Astrocyte (in vitro differentiated cells and primary cell): ENCODE measurements around the gene DOCK10. TPM values are rescaled to one million over a fixed set of nuclear protein-coding genes. Genes with fewer than 3 reads are reported as not detected.

Experiments
- DNase-seq: peaks from one replicate; pipeline ENCODE4 v3.0.0-alpha.2; 2010; ENCODE audit warnings: low read depth
- FAIRE-seq: peaks from 2 replicates; lab custom pipeline; 2011; peaks lifted over from hg19 to GRCh38; lab: Jason Lieb, UNC
- H2AFZ ChIP-seq: 2 replicates; pipeline ENCODE4 v1.6.0; 2012; ENCODE audit warnings: low read depth, low read length, inconsistent platforms
- H3K27ac ChIP-seq: 2 replicates; pipeline ENCODE4 v1.5.1; 2011; ENCODE audit warnings: low read depth, low read length, inconsistent platforms
- H3K27me3 ChIP-seq: 2 replicates; pipeline ENCODE4 v1.6.0; 2011; ENCODE audit warnings: low read length, inconsistent platforms; ENCODE audit not compliant: insufficient read depth
- H3K36me3 ChIP-seq: 2 replicates; pipeline ENCODE4 v1.5.1; 2011; ENCODE audit warnings: low read length, inconsistent platforms; ENCODE audit not compliant: insufficient read depth
- H3K4me1 ChIP-seq: 2 replicates; pipeline ENCODE4 v1.5.1; 2011; ENCODE audit warnings: low read length, inconsistent platforms; ENCODE audit not compliant: insufficient read depth
- H3K4me2 ChIP-seq: 2 replicates; pipeline ENCODE4 v1.6.0; 2012; ENCODE audit warnings: low read length, inconsistent platforms
- H3K4me3 ChIP-seq: 2 replicates; pipeline ENCODE4 v1.5.1; 2011; ENCODE audit warnings: low read depth, mild to moderate bottlenecking, low read length, inconsistent platforms; ENCODE audit not compliant: insufficient read depth
- H3K79me2 ChIP-seq: 2 replicates; pipeline ENCODE4 v1.6.0; 2012; ENCODE audit warnings: mild to moderate bottlenecking, low read length, inconsistent platforms; ENCODE audit not compliant: insufficient read depth
- H3K9ac ChIP-seq: 2 replicates; pipeline ENCODE4 v1.6.0; 2012; ENCODE audit warnings: mild to moderate bottlenecking, low read length, inconsistent platforms
- H3K9me3 ChIP-seq: 2 replicates; pipeline ENCODE4 v1.5.1; 2012; ENCODE audit warnings: low read depth, mild to moderate bottlenecking, low read length, inconsistent platforms; ENCODE audit not compliant: insufficient read depth
- H4K20me1 ChIP-seq: 2 replicates; pipeline ENCODE4 v1.6.0; 2012; ENCODE audit warnings: low read length, inconsistent platforms; ENCODE audit not compliant: insufficient read depth
- H3K27ac Mint-ChIP-seq: one replicate; pipeline ENCODE4 v1.8.0; 2021; ENCODE audit warnings: mild to moderate bottlenecking, mixed read lengths; ENCODE audit not compliant: unreplicated experiment
- H3K27me3 Mint-ChIP-seq: one replicate; pipeline ENCODE4 v1.8.0; 2021; ENCODE audit warnings: low read depth, mixed read lengths; ENCODE audit not compliant: unreplicated experiment
- H3K36me3 Mint-ChIP-seq: one replicate; pipeline ENCODE4 v1.8.0; 2021; ENCODE audit warnings: low read depth, mixed read lengths; ENCODE audit not compliant: unreplicated experiment
- H3K4me1 Mint-ChIP-seq: one replicate; pipeline ENCODE4 v1.8.0; 2021; ENCODE audit warnings: low read depth, mixed read lengths; ENCODE audit not compliant: unreplicated experiment
- H3K4me3 Mint-ChIP-seq: one replicate; pipeline ENCODE4 v1.8.0; 2021; ENCODE audit warnings: mild to moderate bottlenecking, moderate library complexity, mixed read lengths; ENCODE audit not compliant: unreplicated experiment
- H3K9me3 Mint-ChIP-seq: one replicate; pipeline ENCODE4 v1.8.0; 2021; ENCODE audit warnings: mild to moderate bottlenecking, mixed read lengths; ENCODE audit not compliant: unreplicated experiment
- EZH2 ChIP-seq: IDR thresholded peaks from 2 replicates; pipeline ENCODE4 v1.6.1; 2012; ENCODE audit warnings: mild to moderate bottlenecking, low read length, inconsistent platforms; ENCODE audit not compliant: insufficient read depth
- total RNA-seq: library from RNA; stranded (reverse); gene quantifications from 2 replicates; pipeline ENCODE4 v1.2.1, GENCODE V29; 2021
- TF ChIP-seq, protein P1 (sequence below): IDR thresholded peaks from 2 replicates; pipeline ENCODE4 v1.5.1; 2011; ENCODE audit warnings: low read depth, mild to moderate bottlenecking, inconsistent platforms, low read length, moderate library complexity; ENCODE audit not compliant: insufficient read depth

DOCK10 gene
- total RNA-seq, 1 donor from 2014 or later: 7.7 TPM

GRCh38 chr2:225017098-225017685, 25.1 kb downstream of the DOCK10 start:
- no peak for FAIRE-seq
- no peaks in the 10 kb centered on the region for H3K27me3 Mint-ChIP-seq
- no peaks in the 10 kb centered on the region for H3K36me3 ChIP-seq
- H4K20me1 ChIP-seq: no peaks in the 10 kb centered on the region
- no peak overlapping the region for H3K9ac ChIP-seq
- no peaks in the 10 kb centered on the region for H3K4me1 ChIP-seq
- no peaks in the 10 kb centered on the region for H3K36me3 Mint-ChIP-seq
- no peaks in the 10 kb centered on the region for H3K27me3 ChIP-seq
- H3K79me2 ChIP-seq: peaks cover 32% of the 10 kb centered on the region
- TF ChIP-seq, protein P1, sequence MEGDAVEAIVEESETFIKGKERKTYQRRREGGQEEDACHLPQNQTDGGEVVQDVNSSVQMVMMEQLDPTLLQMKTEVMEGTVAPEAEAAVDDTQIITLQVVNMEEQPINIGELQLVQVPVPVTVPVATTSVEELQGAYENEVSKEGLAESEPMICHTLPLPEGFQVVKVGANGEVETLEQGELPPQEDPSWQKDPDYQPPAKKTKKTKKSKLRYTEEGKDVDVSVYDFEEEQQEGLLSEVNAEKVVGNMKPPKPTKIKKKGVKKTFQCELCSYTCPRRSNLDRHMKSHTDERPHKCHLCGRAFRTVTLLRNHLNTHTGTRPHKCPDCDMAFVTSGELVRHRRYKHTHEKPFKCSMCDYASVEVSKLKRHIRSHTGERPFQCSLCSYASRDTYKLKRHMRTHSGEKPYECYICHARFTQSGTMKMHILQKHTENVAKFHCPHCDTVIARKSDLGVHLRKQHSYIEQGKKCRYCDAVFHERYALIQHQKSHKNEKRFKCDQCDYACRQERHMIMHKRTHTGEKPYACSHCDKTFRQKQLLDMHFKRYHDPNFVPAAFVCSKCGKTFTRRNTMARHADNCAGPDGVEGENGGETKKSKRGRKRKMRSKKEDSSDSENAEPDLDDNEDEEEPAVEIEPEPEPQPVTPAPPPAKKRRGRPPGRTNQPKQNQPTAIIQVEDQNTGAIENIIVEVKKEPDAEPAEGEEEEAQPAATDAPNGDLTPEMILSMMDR: no peak
- TF ChIP-seq EZH2: no peak
- H3K9me3 Mint-ChIP-seq: no peaks in the 10 kb centered on the region
- no peak overlapping the region for H3K4me3 ChIP-seq
- no peak overlapping the region for H3K27ac ChIP-seq
- H2AFZ ChIP-seq: no peak overlapping the region
- no peak overlapping the region for H3K4me2 ChIP-seq
- no peak for DNase-seq
- peaks cover 13% of the 10 kb centered on the region for H3K4me1 Mint-ChIP-seq
- no peak overlapping the region for H3K27ac Mint-ChIP-seq
- H3K9me3 ChIP-seq: no peaks in the 10 kb centered on the region
- no peak overlapping the region for H3K4me3 Mint-ChIP-seq

- H3K9me3 Mint-ChIP-seq: no peaks in the 10 kb centered on the region
- H2AFZ ChIP-seq: no peak overlapping the region
- DNase-seq (peak; percentile 47), FAIRE-seq (no peak)
- no peaks in the 10 kb centered on the region for H3K36me3 ChIP-seq
- H3K4me3 ChIP-seq: no peak overlapping the region
- no peaks in the 10 kb centered on the region for H3K9me3 ChIP-seq
- no peaks in the 10 kb centered on the region for H4K20me1 ChIP-seq
- H3K36me3 Mint-ChIP-seq: no peaks in the 10 kb centered on the region
- no peaks in the 10 kb centered on the region for H3K27me3 ChIP-seq
- H3K4me1 Mint-ChIP-seq: peaks cover 25% of the 10 kb centered on the region
- H3K27ac ChIP-seq: no peak overlapping the region
- H3K9ac ChIP-seq: no peak overlapping the region
- H3K27me3 Mint-ChIP-seq: no peaks in the 10 kb centered on the region
- H3K27ac Mint-ChIP-seq: no peak overlapping the region
- H3K4me2 ChIP-seq: no peak overlapping the region
- H3K79me2 ChIP-seq: peaks cover 19% of the 10 kb centered on the region
- no peak overlapping the region for H3K4me3 Mint-ChIP-seq
- TF ChIP-seq, protein P1: no peak
- no peak for TF ChIP-seq EZH2
- H3K4me1 ChIP-seq: peaks cover 22% of the 10 kb centered on the region
Measured at GRCh38 chr2:225013425-225014365, 28.6 kb downstream of the DOCK10 start.
